HEK293 (cell line): ENCODE results near the gene RASAL2.

Source experiments
- CTCF ChIA-PET: fragments of 350-600 bp; formaldehyde crosslinking; extraction: SDS; loops from one replicate; lab custom pipeline; 2021; ENCODE audit warnings: antibody characterized with exemption; lab: Yijun Ruan, JAX
- POLR2A ChIA-PET: fragments of 300-600 bp; formaldehyde crosslinking; extraction: SDS; loops from one replicate; lab custom pipeline; 2020; ENCODE audit warnings: antibody characterized with exemption, inconsistent platforms; lab: Yijun Ruan, JAX
- H3K27ac ChIP-seq: fragments of 200-500 bp; sonication (Bioruptor generic); 2 replicates; pipeline ENCODE4 v1.5.1; 2014; ENCODE audit warnings: low read depth, low read length, control low read depth, inconsistent platforms; ENCODE audit errors: extremely low read depth
- H3K36me3 ChIP-seq, 2 experiments: fragments of 200-500 bp in 1 of 2; sonication (Bioruptor generic) in 1 of 2; 1 replicate in 1 of 2; 2 replicates in 1 of 2; pipeline ENCODE4 v1.5.1; 2014 to 2017; ENCODE audit warnings: inconsistent platforms in 2 of 2, low read length in 2 of 2; ENCODE audit not compliant: control insufficient read depth in 2 of 2, insufficient read depth in 1 of 2
- H3K4me1 ChIP-seq: fragments of 200-500 bp; sonication (Bioruptor generic); 2 replicates; pipeline ENCODE4 v1.5.1; 2014; ENCODE audit warnings: mild to moderate bottlenecking, low read length, inconsistent platforms; ENCODE audit not compliant: control insufficient read depth, insufficient read depth
- H3K4me3 ChIP-seq: 2 replicates; pipeline ENCODE4 v1.5.1; 2011; ENCODE audit warnings: low read depth, mild to moderate bottlenecking, control low read depth, low read length, moderate library complexity
- H3K9me3 ChIP-seq: fragments of 200-500 bp; sonication (Bioruptor generic); 2 replicates; pipeline ENCODE4 v1.5.1; 2014; ENCODE audit warnings: low read depth, low read length, inconsistent platforms; ENCODE audit not compliant: control insufficient read depth, insufficient read depth
- KLF7 ChIP-seq: fragments of 450-650 bp; formaldehyde crosslinking; IDR thresholded peaks from 2 replicates; pipeline ENCODE4 v1.5.1; 2016; ENCODE audit warnings: missing biosample characterization, missing genetic modification characterization, borderline replicate concordance
- KLF8 ChIP-seq: fragments of 450-650 bp; formaldehyde crosslinking; IDR thresholded peaks from 2 replicates; pipeline ENCODE4 v1.5.1; 2016; ENCODE audit warnings: missing biosample characterization, missing genetic modification characterization
- MZF1 ChIP-seq: fragments of 450-650 bp; formaldehyde crosslinking; IDR thresholded peaks from 2 replicates; pipeline ENCODE4 v1.5.1; 2017; ENCODE audit warnings: missing biosample characterization, missing genetic modification characterization, borderline replicate concordance
- ZBTB8A ChIP-seq: fragments of 450-650 bp; formaldehyde crosslinking; IDR thresholded peaks from 2 replicates; pipeline ENCODE4 v1.5.1; 2016; ENCODE audit warnings: missing biosample characterization, missing genetic modification characterization
- ZIC2 ChIP-seq: fragments of 450-650 bp; formaldehyde crosslinking; IDR thresholded peaks from 2 replicates; pipeline ENCODE4 v1.5.1; 2016; ENCODE audit warnings: missing biosample characterization, missing genetic modification characterization
- ZNF112 ChIP-seq: fragments of 450-650 bp; formaldehyde crosslinking; IDR thresholded peaks from 2 replicates; pipeline ENCODE4 v1.5.0; 2017; ENCODE audit warnings: missing biosample characterization, missing genetic modification characterization
- ZNF202 ChIP-seq: fragments of 450-650 bp; formaldehyde crosslinking; IDR thresholded peaks from 2 replicates; pipeline ENCODE4 v1.5.1; 2016; ENCODE audit warnings: missing biosample characterization, missing genetic modification characterization, borderline replicate concordance
- ZNF214 ChIP-seq: fragments of 450-650 bp; formaldehyde crosslinking; IDR thresholded peaks from 2 replicates; pipeline ENCODE4 v1.5.1; 2017; ENCODE audit warnings: missing biosample characterization, mild to moderate bottlenecking, missing genetic modification characterization, borderline replicate concordance
- ZNF529 ChIP-seq: fragments of 450-650 bp; formaldehyde crosslinking; IDR thresholded peaks from 2 replicates; pipeline ENCODE4 v1.5.1; 2017; ENCODE audit warnings: missing genetic modification characterization, missing biosample characterization; ENCODE audit not compliant: insufficient replicate concordance
- ZNF571 ChIP-seq: fragments of 450-650 bp; formaldehyde crosslinking; IDR thresholded peaks from 2 replicates; pipeline ENCODE4 v1.5.0; 2017; ENCODE audit warnings: missing biosample characterization, missing genetic modification characterization
- ZNF664 ChIP-seq: fragments of 450-650 bp; formaldehyde crosslinking; IDR thresholded peaks from 2 replicates; pipeline ENCODE4 v1.5.1; 2016; ENCODE audit warnings: missing biosample characterization, missing genetic modification characterization
- ZNF768 ChIP-seq: fragments of 450-650 bp; formaldehyde crosslinking; IDR thresholded peaks from 2 replicates; pipeline ENCODE4 v1.5.1; 2018; ENCODE audit warnings: missing biosample characterization, mild to moderate bottlenecking, missing genetic modification characterization
- ZNF777 ChIP-seq: fragments of 450-650 bp; formaldehyde crosslinking; IDR thresholded peaks from 2 replicates; pipeline ENCODE4 v1.5.1; 2017; ENCODE audit warnings: missing biosample characterization, missing genetic modification characterization, borderline replicate concordance
- ZNF791 ChIP-seq: fragments of 450-650 bp; formaldehyde crosslinking; IDR thresholded peaks from 2 replicates; pipeline ENCODE4 v1.5.1; 2016; ENCODE audit warnings: missing biosample characterization, missing genetic modification characterization
- TF ChIP-seq, protein P1 (sequence below): fragments of 450-650 bp; IDR thresholded peaks from 2 replicates; pipeline ENCODE4 v1.5.1; 2018; ENCODE audit warnings: missing biosample characterization, missing genetic modification characterization
- TF ChIP-seq, protein P2 (sequence below): fragments of 450-650 bp; formaldehyde crosslinking; IDR thresholded peaks from 2 replicates; pipeline ENCODE4 v1.5.1; 2016; ENCODE audit warnings: missing biosample characterization, missing genetic modification characterization
- TF ChIP-seq, protein P3 (sequence below): IDR thresholded peaks from 2 replicates; pipeline ENCODE4 v1.6.1; 2011; ENCODE audit warnings: mild to moderate bottlenecking, low read depth, low read length, borderline replicate concordance
- TF ChIP-seq, protein P4 (sequence below): fragments of 450-650 bp; formaldehyde crosslinking; IDR thresholded peaks from 2 replicates; pipeline ENCODE4 v1.5.1; 2016; ENCODE audit warnings: missing biosample characterization, missing genetic modification characterization
- TF ChIP-seq, protein P5 (sequence below): fragments of 450-650 bp; formaldehyde crosslinking; IDR thresholded peaks from 2 replicates; pipeline ENCODE4 v1.5.1; 2016; ENCODE audit warnings: missing biosample characterization, missing genetic modification characterization
- TF ChIP-seq, protein P6 (sequence below): fragments of 450-650 bp; formaldehyde crosslinking; IDR thresholded peaks from 2 replicates; pipeline ENCODE4 v1.5.0; 2017; ENCODE audit warnings: missing biosample characterization, missing genetic modification characterization, borderline replicate concordance

Gene RASAL2

DNA sequence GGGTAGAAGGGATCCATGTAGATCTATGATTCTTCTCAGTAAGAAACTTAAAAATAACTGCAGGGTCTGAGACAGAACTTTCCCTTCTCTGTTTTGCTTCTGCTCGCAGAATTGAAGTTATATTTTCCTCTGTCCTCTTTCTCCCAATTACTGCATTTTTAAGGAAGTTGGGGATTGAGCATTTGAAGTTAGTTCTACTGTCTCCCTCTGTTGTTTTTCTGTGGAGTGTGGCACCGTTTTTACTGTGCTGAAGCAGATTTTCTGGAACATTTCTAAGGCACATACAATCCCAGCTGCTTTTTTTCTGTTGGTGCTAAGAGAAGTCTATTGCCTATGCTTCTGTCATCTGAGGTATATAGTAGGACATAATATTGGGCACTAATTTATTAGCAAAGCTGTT is 43.3 kb downstream of the RASAL2 start:
- no peak overlapping the region for H3K4me3 ChIP-seq
- ChIA-PET POLR2A (no interaction called here), CTCF (interaction anchor here (0.5 to 1.2 kb wide), 3 partner anchors 36 to 1754 kb away, joined by 3 to 4 read pairs (median 3); no protein-coding TSS in a partner anchor)
- TF ChIP-seq ZNF777 (tag by site-specific recombination) (no peak), ZNF112 (tag by site-specific recombination) (no peak), ZNF664 (tag by site-specific recombination) (no peak), ZNF529 (tag by site-specific recombination) (no peak)
- no peaks in the 10 kb centered on the region for H3K4me1 ChIP-seq
- no peaks in the 10 kb centered on the region for H3K9me3 ChIP-seq
- H3K36me3 ChIP-seq, result no peaks in the 10 kb centered on the region
- no peak overlapping the region for H3K27ac ChIP-seq

DNA sequence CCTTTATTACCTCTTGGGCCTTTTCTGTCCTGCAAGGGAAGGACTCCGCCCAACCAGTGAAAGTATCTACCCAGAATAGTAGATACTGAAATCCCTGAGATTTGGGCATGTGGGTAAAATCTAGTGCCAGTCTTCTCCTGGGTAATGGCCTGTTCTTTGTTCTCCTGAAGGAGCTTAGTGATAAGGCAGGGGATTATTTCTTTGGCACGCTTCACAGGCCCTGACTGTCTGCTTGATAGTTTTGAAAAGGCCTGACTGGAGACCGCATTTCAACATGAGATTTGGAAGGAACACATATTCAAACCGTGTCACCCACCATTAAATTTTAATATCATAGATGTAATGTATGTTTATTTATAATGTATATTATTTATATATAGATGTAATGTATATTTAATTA is 48.9 kb downstream of the RASAL2 start:
- H3K4me1 ChIP-seq, result 0 out of 2 replicates have a peak, but pooled peaks cover 3% of the 10 kb centered on the region
- H3K9me3 ChIP-seq, result no peaks in the 10 kb centered on the region
- no peak overlapping the region for H3K27ac ChIP-seq
- H3K4me3 ChIP-seq, result no peak overlapping the region
- H3K36me3 ChIP-seq, result no peaks in the 10 kb centered on the region
- ChIA-PET CTCF (no interaction called here), POLR2A (no interaction called here)
- TF ChIP-seq ZNF202 (tag by site-specific recombination) (no peak), KLF8 (no peak), MZF1 (tag by site-specific recombination) (no peak), KLF7 (tag by site-specific recombination) (no peak), ZNF791 (tag by site-specific recombination) (no peak), ZNF571 (tag by site-specific recombination) (no peak), ZBTB8A (tag by site-specific recombination) (no peak), ZNF664 (tag by site-specific recombination) (no peak), ZNF768 (tag by site-specific recombination) (no peak), ZNF214 (tag by site-specific recombination) (no peak), ZIC2 (no peak)
- TF ChIP-seq, protein P1, sequence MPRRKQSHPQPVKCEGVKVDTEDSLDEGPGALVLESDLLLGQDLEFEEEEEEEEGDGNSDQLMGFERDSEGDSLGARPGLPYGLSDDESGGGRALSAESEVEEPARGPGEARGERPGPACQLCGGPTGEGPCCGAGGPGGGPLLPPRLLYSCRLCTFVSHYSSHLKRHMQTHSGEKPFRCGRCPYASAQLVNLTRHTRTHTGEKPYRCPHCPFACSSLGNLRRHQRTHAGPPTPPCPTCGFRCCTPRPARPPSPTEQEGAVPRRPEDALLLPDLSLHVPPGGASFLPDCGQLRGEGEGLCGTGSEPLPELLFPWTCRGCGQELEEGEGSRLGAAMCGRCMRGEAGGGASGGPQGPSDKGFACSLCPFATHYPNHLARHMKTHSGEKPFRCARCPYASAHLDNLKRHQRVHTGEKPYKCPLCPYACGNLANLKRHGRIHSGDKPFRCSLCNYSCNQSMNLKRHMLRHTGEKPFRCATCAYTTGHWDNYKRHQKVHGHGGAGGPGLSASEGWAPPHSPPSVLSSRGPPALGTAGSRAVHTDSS, result no peak
- TF ChIP-seq, protein P2, sequence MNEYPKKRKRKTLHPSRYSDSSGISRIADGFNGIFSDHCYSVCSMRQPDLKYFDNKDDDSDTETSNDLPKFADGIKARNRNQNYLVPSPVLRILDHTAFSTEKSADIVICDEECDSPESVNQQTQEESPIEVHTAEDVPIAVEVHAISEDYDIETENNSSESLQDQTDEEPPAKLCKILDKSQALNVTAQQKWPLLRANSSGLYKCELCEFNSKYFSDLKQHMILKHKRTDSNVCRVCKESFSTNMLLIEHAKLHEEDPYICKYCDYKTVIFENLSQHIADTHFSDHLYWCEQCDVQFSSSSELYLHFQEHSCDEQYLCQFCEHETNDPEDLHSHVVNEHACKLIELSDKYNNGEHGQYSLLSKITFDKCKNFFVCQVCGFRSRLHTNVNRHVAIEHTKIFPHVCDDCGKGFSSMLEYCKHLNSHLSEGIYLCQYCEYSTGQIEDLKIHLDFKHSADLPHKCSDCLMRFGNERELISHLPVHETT (tag by site-specific recombination), result no peak
- TF ChIP-seq, protein P3, sequence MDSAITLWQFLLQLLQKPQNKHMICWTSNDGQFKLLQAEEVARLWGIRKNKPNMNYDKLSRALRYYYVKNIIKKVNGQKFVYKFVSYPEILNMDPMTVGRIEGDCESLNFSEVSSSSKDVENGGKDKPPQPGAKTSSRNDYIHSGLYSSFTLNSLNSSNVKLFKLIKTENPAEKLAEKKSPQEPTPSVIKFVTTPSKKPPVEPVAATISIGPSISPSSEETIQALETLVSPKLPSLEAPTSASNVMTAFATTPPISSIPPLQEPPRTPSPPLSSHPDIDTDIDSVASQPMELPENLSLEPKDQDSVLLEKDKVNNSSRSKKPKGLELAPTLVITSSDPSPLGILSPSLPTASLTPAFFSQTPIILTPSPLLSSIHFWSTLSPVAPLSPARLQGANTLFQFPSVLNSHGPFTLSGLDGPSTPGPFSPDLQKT, result no peak
- TF ChIP-seq, protein P4, sequence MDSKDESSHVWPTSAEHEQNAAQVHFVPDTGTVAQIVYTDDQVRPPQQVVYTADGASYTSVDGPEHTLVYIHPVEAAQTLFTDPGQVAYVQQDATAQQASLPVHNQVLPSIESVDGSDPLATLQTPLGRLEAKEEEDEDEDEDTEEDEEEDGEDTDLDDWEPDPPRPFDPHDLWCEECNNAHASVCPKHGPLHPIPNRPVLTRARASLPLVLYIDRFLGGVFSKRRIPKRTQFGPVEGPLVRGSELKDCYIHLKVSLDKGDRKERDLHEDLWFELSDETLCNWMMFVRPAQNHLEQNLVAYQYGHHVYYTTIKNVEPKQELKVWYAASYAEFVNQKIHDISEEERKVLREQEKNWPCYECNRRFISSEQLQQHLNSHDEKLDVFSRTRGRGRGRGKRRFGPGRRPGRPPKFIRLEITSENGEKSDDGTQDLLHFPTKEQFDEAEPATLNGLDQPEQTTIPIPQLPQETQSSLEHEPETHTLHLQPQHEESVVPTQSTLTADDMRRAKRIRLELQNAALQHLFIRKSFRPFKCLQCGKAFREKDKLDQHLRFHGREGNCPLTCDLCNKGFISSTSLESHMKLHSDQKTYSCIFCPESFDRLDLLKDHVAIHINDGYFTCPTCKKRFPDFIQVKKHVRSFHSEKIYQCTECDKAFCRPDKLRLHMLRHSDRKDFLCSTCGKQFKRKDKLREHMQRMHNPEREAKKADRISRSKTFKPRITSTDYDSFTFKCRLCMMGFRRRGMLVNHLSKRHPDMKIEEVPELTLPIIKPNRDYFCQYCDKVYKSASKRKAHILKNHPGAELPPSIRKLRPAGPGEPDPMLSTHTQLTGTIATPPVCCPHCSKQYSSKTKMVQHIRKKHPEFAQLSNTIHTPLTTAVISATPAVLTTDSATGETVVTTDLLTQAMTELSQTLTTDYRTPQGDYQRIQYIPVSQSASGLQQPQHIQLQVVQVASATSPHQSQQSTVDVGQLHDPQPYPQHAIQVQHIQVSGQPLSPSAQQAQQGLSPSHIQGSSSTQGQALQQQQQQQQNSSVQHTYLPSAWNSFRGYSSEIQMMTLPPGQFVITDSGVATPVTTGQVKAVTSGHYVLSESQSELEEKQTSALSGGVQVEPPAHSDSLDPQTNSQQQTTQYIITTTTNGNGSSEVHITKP, result no peak
- TF ChIP-seq, protein P5, sequence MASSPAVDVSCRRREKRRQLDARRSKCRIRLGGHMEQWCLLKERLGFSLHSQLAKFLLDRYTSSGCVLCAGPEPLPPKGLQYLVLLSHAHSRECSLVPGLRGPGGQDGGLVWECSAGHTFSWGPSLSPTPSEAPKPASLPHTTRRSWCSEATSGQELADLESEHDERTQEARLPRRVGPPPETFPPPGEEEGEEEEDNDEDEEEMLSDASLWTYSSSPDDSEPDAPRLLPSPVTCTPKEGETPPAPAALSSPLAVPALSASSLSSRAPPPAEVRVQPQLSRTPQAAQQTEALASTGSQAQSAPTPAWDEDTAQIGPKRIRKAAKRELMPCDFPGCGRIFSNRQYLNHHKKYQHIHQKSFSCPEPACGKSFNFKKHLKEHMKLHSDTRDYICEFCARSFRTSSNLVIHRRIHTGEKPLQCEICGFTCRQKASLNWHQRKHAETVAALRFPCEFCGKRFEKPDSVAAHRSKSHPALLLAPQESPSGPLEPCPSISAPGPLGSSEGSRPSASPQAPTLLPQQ (tag by site-specific recombination), result no peak
- TF ChIP-seq, protein P6, sequence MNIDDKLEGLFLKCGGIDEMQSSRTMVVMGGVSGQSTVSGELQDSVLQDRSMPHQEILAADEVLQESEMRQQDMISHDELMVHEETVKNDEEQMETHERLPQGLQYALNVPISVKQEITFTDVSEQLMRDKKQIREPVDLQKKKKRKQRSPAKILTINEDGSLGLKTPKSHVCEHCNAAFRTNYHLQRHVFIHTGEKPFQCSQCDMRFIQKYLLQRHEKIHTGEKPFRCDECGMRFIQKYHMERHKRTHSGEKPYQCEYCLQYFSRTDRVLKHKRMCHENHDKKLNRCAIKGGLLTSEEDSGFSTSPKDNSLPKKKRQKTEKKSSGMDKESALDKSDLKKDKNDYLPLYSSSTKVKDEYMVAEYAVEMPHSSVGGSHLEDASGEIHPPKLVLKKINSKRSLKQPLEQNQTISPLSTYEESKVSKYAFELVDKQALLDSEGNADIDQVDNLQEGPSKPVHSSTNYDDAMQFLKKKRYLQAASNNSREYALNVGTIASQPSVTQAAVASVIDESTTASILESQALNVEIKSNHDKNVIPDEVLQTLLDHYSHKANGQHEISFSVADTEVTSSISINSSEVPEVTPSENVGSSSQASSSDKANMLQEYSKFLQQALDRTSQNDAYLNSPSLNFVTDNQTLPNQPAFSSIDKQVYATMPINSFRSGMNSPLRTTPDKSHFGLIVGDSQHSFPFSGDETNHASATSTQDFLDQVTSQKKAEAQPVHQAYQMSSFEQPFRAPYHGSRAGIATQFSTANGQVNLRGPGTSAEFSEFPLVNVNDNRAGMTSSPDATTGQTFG (tag by site-specific recombination), result no peak
